SK-N-SH (cell line): Measurements from ENCODE around the gene BCL6. TPM values are rescaled to one million over a fixed set of nuclear protein-coding genes. Genes with fewer than 3 reads are reported as not detected.

ENCODE experiments used
- CTCF ChIA-PET: fragments of 300-600, 350-600 bp; formaldehyde crosslinking; extraction: SDS; loops from one replicate; lab custom pipeline; 2021; lab: Yijun Ruan, JAX
- POLR2A ChIA-PET: fragments of 350-600 bp; sonication (Branson Sonifier 250); formaldehyde crosslinking; extraction: SDS; loops from one replicate; lab custom pipeline; 2020; ENCODE audit warnings: antibody characterized with exemption, inconsistent platforms; lab: Yijun Ruan, JAX
- DNase-seq: peaks from one replicate; pipeline ENCODE4 v3.0.0; 2012
- H2AFZ ChIP-seq: fragments of 200-600 bp; sonication (generic); 2 replicates; pipeline ENCODE4 v1.8.1; 2016; ENCODE audit warnings: antibody characterized with exemption, mild to moderate bottlenecking, low read depth
- H3F3A ChIP-seq: fragments of 200-600 bp; sonication (generic); replicated peaks from 2 replicates; pipeline ENCODE3; 2016; ENCODE audit warnings: antibody characterized with exemption, mild to moderate bottlenecking; ENCODE audit not compliant: insufficient read depth
- H3K27ac ChIP-seq, 2 experiments: fragments of 200-500 bp in 1 of 2; fragments of 200-600 bp in 1 of 2; sonication (Bioruptor generic) in 1 of 2; sonication (generic), shearing (Covaris generic) in 1 of 2; 2 replicates each; pipeline versions ENCODE4 v1.5.1 to v1.6.1; 2014 to 2016; ENCODE audit warnings: low read depth in 2 of 2, inconsistent platforms in 1 of 2, low read length in 1 of 2, mild to moderate bottlenecking in 1 of 2, mixed read lengths in 1 of 2
- H3K27me3 ChIP-seq: fragments of 200-600 bp; sonication (generic), shearing (Covaris generic); 2 replicates; pipeline ENCODE4 v1.6.1; 2016; ENCODE audit warnings: mixed run types; ENCODE audit not compliant: insufficient read depth
- H3K36me3 ChIP-seq, 2 experiments: fragments of 200-500 bp in 1 of 2; fragments of 200-600 bp in 1 of 2; sonication (Bioruptor generic) in 1 of 2; sonication (generic) in 1 of 2; replicated peaks in 1 of 2; 2 replicates each; pipeline versions ENCODE3 to v1.5.1; 2014 to 2016; ENCODE audit warnings: low read length in 1 of 2, mild to moderate bottlenecking in 1 of 2; ENCODE audit not compliant: insufficient read depth in 2 of 2, control insufficient read depth in 1 of 2
- H3K4me1 ChIP-seq, 2 experiments: fragments of 200-500 bp in 1 of 2; fragments of 200-600 bp in 1 of 2; sonication (Bioruptor generic) in 1 of 2; sonication (generic), shearing (Covaris generic) in 1 of 2; 2 replicates each; pipeline versions ENCODE4 v1.5.1 to v1.6.1; 2014 to 2016; ENCODE audit warnings: low read depth in 1 of 2, low read length in 1 of 2, mixed run types in 1 of 2; ENCODE audit not compliant: insufficient read depth in 2 of 2, control insufficient read depth in 1 of 2
- H3K4me2 ChIP-seq: fragments of 200-600 bp; sonication (generic), shearing (Covaris generic); 2 replicates; pipeline ENCODE4 v1.6.1; 2017; ENCODE audit warnings: mixed run types
- H3K4me3 ChIP-seq, 2 experiments: fragments of 200-500 bp in 1 of 2; fragments of 200-600 bp in 1 of 2; sonication (Bioruptor generic) in 1 of 2; sonication (generic), shearing (Covaris generic) in 1 of 2; 2 replicates each; pipeline versions ENCODE4 v1.5.1 to v1.8.1; 2014 to 2016; ENCODE audit warnings: low read depth in 2 of 2, inconsistent platforms in 1 of 2, low read length in 1 of 2, mild to moderate bottlenecking in 1 of 2, mixed read lengths in 1 of 2, moderate library complexity in 1 of 2
- H3K79me2 ChIP-seq: fragments of 200-600 bp; sonication (generic); 2 replicates; pipeline ENCODE4 v1.8.1; 2017; ENCODE audit warnings: mild to moderate bottlenecking; ENCODE audit not compliant: insufficient read depth
- H3K9ac ChIP-seq: fragments of 200-600 bp; sonication (generic); 2 replicates; pipeline ENCODE4 v1.6.1; 2017; ENCODE audit warnings: mixed run types
- H3K9me2 ChIP-seq: fragments of 200-600 bp; sonication (generic); 2 replicates; pipeline ENCODE4 v1.6.1; 2017; ENCODE audit warnings: mixed run types
- H3K9me3 ChIP-seq: fragments of 200-600 bp; sonication (generic); 2 replicates; pipeline ENCODE4 v1.6.1; 2017; ENCODE audit warnings: mixed run types, mild to moderate bottlenecking, moderate library complexity
- H4K20me1 ChIP-seq: fragments of 200-600 bp; sonication (generic); 2 replicates; pipeline ENCODE4 v1.6.1; 2017; ENCODE audit warnings: mild to moderate bottlenecking, mixed run types; ENCODE audit not compliant: insufficient read depth
- MXI1 ChIP-seq: IDR thresholded peaks from 2 replicates; pipeline ENCODE4 v1.6.1; 2012; ENCODE audit warnings: mild to moderate bottlenecking, low read depth, low read length, improper control_type of control experiment
- RFX5 ChIP-seq: IDR thresholded peaks from 2 replicates; pipeline ENCODE4 v1.6.1; 2012; ENCODE audit warnings: mild to moderate bottlenecking, improper control_type of control experiment, low read length
- RXRA ChIP-seq: IDR thresholded peaks from 2 replicates; pipeline ENCODE4 v1.4.0; 2012; ENCODE audit warnings: low read depth, mild to moderate bottlenecking, borderline replicate concordance
- SIN3A ChIP-seq: IDR thresholded peaks from 2 replicates; pipeline ENCODE4 v1.6.1; 2012; ENCODE audit warnings: low read depth, mild to moderate bottlenecking, low read length, moderate library complexity, borderline replicate concordance
- TCF12 ChIP-seq: IDR thresholded peaks from 2 replicates; pipeline ENCODE4 v1.4.0; 2012
- WGBS: methylation state at CpG from one replicate; pipeline ENCODE4 v1.1.6; 2017; ENCODE audit warnings: low lambda C conversion rate; 5-methylcytosine and 5-hydroxymethylcytosine counted together
- polyA plus RNA-seq, 3 experiments: library from polyadenylated mRNA; depleted of rRNA; stranded (reverse); fragments of >200 nt; gene quantifications; 2 replicates each; pipeline ENCODE4 v1.2.3, GENCODE V29; 2012
- TF ChIP-seq, protein P1 (sequence below): IDR thresholded peaks from 2 replicates; pipeline ENCODE4 v1.4.0; 2012; ENCODE audit warnings: low read depth, borderline replicate concordance

Gene BCL6
- polyA plus RNA-seq, 1 of the 3 experiments (the other 2 are of a cell fraction), result 13.8 TPM

DNA sequence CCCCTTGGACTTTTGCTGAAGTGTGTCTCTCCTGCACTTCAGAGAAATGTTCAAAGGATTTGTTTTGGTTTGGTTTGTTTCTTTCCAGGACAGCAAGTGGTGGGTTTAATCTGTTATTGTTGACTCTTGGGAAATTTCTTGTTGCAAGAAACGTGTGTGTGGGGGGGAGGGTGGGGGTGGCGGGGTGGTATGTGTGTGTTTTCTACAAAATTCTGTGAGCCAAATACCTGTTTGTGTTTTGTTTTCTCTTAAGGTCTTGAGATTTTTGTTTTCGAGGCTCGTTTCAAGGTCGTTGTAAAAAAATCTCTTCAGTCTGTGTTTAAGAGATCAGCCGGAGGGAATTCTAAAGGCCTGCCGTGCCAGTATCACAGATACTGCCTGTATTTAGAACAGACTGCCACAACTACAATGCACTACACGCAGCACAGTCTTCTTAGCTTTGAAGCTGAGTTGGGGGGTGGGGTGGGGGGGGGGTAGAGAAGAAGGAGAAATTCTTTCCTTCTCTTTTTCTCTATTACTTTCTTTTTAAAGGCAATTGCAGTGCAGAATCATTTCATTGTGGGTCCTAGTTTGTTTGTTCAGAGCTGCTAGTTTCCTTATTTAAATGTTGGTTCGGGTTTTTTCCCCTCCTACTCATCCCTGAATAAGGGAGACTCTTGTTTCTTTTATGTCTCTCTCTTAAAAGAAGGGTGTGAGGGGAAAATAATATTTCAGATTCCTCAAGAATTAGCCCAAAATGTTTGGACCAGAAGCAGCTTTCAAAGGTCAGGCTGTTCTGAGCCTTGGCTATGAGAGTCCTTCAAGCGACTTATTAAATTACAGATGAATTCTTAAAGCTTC is 1.4 kb upstream of the BCL6 start:
- CTCF ChIA-PET, result interaction anchor here (0.9 to 4.6 kb wide), 12 partner anchors 8 to 1486 kb away, joined by 3 to 61 read pairs (median 4); no protein-coding TSS in a partner anchor
- H2AFZ ChIP-seq, result peak overlapping the region; percentile 70
- no peaks in the 10 kb centered on the region for H3K36me3 ChIP-seq
- WGBS, result 26% methylated on average over 10 of the region's 10 CpGs
- peaks cover 11 to 13% of the 10 kb centered on the region in 2 experiments; a peak in 2 of 4 replicates for H3K4me1 ChIP-seq
- POLR2A ChIA-PET, result no interaction called here
- H3F3A ChIP-seq, result no peaks in the 10 kb centered on the region
- H4K20me1 ChIP-seq, result no peaks in the 10 kb centered on the region; the same call in 1 of the 2 replicates
- peak overlapping the region; percentile 93 for H3K9ac ChIP-seq
- H3K79me2 ChIP-seq, result peaks cover 34% of the 10 kb centered on the region
- no peaks in the 10 kb centered on the region for H3K9me3 ChIP-seq
- DNase-seq, result no peak
- H3K4me3 ChIP-seq, result peak overlapping the region; percentile 81 to 94; a peak in 3 of 4 replicates
- peak overlapping the region; percentile 93 for H3K4me2 ChIP-seq
- no peaks in the 10 kb centered on the region for H3K27me3 ChIP-seq
- no peaks in the 10 kb centered on the region for H3K9me2 ChIP-seq
- no peak for TF ChIP-seq RFX5
- TF ChIP-seq SIN3A, result no peak
- no peak for TF ChIP-seq TCF12
- no peak for TF ChIP-seq RXRA
- H3K27ac ChIP-seq, result peak overlapping the region in 1 of 2 experiments; percentile 97; a peak in 3 of 4 replicates

DNA sequence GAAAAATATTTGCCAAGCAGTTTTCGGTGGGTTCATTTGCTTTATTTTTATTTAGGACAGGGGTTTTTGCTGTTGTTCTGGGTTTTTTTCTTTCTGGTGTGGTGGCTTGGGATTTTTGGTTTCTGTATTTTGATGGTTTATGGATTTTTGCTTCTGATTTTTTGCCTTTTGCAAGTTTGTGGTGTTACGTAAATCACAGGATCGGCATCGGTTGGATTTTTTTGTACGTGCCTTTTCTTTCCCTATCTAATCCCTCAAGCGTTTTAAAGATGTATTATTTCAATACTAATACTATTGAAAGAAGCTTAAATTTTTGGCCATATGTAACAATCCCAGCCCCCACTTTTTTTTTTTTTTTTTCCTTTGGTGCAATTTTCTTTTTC is 782 bp upstream of the BCL6 start:
- 9% methylated on average over 6 of the region's 6 CpGs for WGBS

More for the DNA sequence above, 782 bp upstream of the BCL6 start:
- TF ChIP-seq, protein P1, sequence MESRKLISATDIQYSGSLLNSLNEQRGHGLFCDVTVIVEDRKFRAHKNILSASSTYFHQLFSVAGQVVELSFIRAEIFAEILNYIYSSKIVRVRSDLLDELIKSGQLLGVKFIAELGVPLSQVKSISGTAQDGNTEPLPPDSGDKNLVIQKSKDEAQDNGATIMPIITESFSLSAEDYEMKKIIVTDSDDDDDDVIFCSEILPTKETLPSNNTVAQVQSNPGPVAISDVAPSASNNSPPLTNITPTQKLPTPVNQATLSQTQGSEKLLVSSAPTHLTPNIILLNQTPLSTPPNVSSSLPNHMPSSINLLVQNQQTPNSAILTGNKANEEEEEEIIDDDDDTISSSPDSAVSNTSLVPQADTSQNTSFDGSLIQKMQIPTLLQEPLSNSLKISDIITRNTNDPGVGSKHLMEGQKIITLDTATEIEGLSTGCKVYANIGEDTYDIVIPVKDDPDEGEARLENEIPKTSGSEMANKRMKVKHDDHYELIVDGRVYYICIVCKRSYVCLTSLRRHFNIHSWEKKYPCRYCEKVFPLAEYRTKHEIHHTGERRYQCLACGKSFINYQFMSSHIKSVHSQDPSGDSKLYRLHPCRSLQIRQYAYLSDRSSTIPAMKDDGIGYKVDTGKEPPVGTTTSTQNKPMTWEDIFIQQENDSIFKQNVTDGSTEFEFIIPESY, result 0 out of 2 replicates have a peak, but pooled peaks have one; percentile 5
- TF ChIP-seq MXI1, result no peak
- TF ChIP-seq, all 33 proteins: peak for 1
- Histone ChIP-seq H3K4me3 (peak overlapping the region; percentile 81 to 94), H3K9me2 (no peaks in the 10 kb centered on the region), H2AFZ (peak overlapping the region; percentile 56), H3K27me3 (no peaks in the 10 kb centered on the region), H3K36me3 (no peaks in the 10 kb centered on the region), H3K4me1 (peaks cover 13 to 17% of the 10 kb centered on the region in 2 experiments; a peak in 2 of 4 replicates), H3K9me3 (no peaks in the 10 kb centered on the region), H3K27ac (peak overlapping the region; percentile 53 to 97; a peak in 3 of 4 replicates), H3K79me2 (peaks cover 39% of the 10 kb centered on the region), H3K9ac (peak overlapping the region; percentile 93), H4K20me1 (no peaks in the 10 kb centered on the region; the same call in 1 of the 2 replicates), H3F3A (peaks cover 2% of the 10 kb centered on the region), H3K4me2 (peak overlapping the region; percentile 93)
- no peak for DNase-seq
- POLR2A ChIA-PET, result no interaction called here
- CTCF ChIA-PET, result interaction anchor here (0.9 to 2.0 kb wide), 9 partner anchors 9 to 1487 kb away, joined by 3 to 7 read pairs (median 4); no protein-coding TSS in a partner anchor
